Measurements from ENCODE around the gene ABLIM2.

The ABLIM2 gene

GRCh38 chr4:8192748-8193738 is 34.4 kb upstream of the ABLIM2 start:
- peak; percentile 18 for DNase-seq

GRCh38 chr4:8191136-8191747 is 32.6 kb upstream of the ABLIM2 start:
- DNase-seq = no peak

GRCh38 chr4:8189551-8190466 is 31.2 kb upstream of the ABLIM2 start:
- no peak for DNase-seq

- no peak for DNase-seq
These were observed 30.3 kb upstream of the ABLIM2 start for GRCh38 chr4:8188743-8189550.

GRCh38 chr4:8188085-8188484 is 29.5 kb upstream of the ABLIM2 start:
- DNase-seq = no peak

- DNase-seq = no peak
These were observed 27.3 kb upstream of the ABLIM2 start for GRCh38 chr4:8185930-8186329.

GRCh38 chr4:8185295-8185694 is 26.7 kb upstream of the ABLIM2 start:
- DNase-seq = no peak

GRCh38 chr4:8184061-8184460 is 25.4 kb upstream of the ABLIM2 start:
- no peak for DNase-seq

- DNase-seq = no peak
These were observed 24.5 kb upstream of the ABLIM2 start for GRCh38 chr4:8182858-8183725.

GRCh38 chr4:8182294-8182693 is 23.7 kb upstream of the ABLIM2 start:
- DNase-seq = no peak

- no peak for DNase-seq
These were observed 23.2 kb upstream of the ABLIM2 start for GRCh38 chr4:8181844-8182243.

- DNase-seq = no peak
These were observed 22.5 kb upstream of the ABLIM2 start for GRCh38 chr4:8181119-8181518.

GRCh38 chr4:8180310-8181093 is 21.9 kb upstream of the ABLIM2 start:
- no peak for DNase-seq

GRCh38 chr4:8179771-8180170 is 21.2 kb upstream of the ABLIM2 start:
- no peak for DNase-seq

GRCh38 chr4:8179074-8179473 is 20.5 kb upstream of the ABLIM2 start:
- no peak for DNase-seq

- no peak for DNase-seq
These were observed 19.3 kb upstream of the ABLIM2 start for GRCh38 chr4:8177956-8178355.

GRCh38 chr4:8177552-8177951 is 18.9 kb upstream of the ABLIM2 start:
- no peak for DNase-seq

- DNase-seq = peak; percentile 39
These were observed 18.2 kb upstream of the ABLIM2 start for GRCh38 chr4:8176547-8177399.

GRCh38 chr4:8175686-8176085 is 17.1 kb upstream of the ABLIM2 start:
- DNase-seq = no peak

Data from activated CD4-positive, alpha-beta T cell treated with anti-CD3 and anti-CD28 coated beads, Interleukin-2, amount 50 U/mL, for 16 hours (primary cell).